Endometrial microvascular endothelial cells (primary cell): ENCODE measurements around the gene MYLK4. TPM values are rescaled to one million over a fixed set of nuclear protein-coding genes. Genes with fewer than 3 reads are reported as not detected.
"Not testable (repeated sequence)": the region's sequence is repeated elsewhere in the genome, so short reads cannot be mapped to it uniquely, and the experiment has no call there.

Experiments
- in situ Hi-C: cut with HindIII; loops from 2 replicates; pipeline ENCODE4 v1.10.0; 2017; ENCODE audit warnings: low sequenced_read_pairs, low pct_unique_long_range_greater_than_20kb; ENCODE audit errors: inconsistent ontology term
- total RNA-seq: library from RNA; depleted of rRNA; stranded (reverse); fragments of >200 nt; gene quantifications from one replicate; pipeline ENCODE4 v1.2.3, GENCODE V29; 2015; ENCODE audit errors: inconsistent ontology term

The MYLK4 gene
- total RNA-seq, 1 donor from 2014 or later: 0.56 TPM

DNA sequence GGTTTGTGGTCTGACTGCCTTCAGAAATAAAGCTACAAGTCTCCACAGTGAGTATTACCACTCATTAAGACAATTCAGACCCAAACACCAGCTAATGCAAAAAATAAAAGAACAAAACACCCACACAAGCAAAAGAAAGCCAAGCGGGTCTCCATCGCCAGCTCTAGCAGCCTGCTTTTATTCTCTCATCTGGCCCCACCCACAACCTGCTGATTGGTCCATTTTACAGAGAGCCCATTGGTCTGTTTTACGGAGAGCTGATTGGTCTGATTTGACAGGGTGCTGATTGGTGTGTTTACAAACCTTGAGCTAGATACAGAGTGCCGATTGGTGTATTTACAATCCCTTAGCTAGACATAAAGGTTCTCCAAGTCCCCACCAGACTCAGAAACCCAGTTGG lies 12.1 kb upstream of the MYLK4 start:
- in situ Hi-C loops: not testable (repeated sequence)

DNA sequence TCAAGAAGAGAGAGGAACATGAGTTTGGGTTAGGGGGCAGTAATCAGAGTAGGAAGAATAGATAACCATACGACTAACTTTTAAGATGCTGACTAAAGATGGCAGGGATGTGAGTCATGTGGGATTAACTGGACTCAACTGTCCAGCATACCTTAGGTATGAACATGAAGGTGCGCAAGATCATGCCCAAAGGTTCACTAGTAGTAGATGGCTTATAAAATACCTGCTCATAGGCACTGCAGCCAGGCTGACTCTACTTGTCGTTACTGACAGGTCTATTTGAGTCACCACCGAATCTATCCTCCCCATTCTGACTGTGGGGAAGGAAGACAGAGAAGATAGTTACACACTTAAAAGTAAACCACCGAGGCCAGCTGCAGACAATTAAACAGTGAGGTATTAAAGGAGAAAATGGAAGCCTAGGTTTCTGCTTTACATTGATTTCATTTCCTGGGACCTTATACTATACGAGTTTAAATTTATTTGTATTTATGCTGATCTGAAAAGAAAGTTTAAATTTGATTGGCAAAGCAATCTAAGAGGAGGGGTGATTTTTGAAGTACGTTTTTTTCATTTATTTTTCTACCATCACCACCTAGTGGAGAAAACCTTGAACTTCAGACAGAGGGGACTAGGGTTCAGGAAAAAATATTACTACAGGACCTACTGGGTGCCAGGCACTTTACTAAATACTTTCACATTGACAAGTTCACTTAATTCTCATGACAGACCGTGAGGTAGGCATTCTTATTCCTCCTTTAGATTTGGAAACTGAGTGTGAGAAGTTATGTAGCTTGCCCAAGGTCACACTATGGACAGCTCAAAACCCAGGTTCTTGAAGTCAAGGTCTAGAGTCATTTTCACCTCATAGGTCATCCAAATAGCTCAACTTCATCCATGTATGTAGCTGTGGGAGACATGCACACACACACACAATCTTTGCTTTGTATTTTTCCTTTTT lies 10.4 kb upstream of the MYLK4 start:
- in situ Hi-C loops: no loop called here

DNA sequence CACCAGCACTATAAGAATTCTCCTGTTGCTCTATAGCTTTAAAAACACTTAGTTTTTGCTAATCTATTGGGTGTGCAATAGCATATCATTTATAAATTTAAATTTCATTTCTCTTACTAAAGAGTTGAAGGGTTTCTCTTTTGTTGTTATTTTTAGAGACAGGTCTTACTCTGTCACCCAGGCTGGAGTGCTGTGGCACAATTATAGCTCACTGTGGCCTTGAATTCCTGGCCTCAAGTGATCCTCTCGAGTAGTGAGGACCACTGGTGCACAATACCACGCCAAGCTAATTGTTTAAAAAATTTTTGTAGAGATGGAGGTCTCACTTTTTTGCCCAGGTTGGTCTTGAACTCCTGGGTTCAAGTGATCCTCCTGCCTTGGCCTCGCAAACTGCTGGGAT lies 8.3 kb upstream of the MYLK4 start:
- in situ Hi-C loops: no loop called here

DNA sequence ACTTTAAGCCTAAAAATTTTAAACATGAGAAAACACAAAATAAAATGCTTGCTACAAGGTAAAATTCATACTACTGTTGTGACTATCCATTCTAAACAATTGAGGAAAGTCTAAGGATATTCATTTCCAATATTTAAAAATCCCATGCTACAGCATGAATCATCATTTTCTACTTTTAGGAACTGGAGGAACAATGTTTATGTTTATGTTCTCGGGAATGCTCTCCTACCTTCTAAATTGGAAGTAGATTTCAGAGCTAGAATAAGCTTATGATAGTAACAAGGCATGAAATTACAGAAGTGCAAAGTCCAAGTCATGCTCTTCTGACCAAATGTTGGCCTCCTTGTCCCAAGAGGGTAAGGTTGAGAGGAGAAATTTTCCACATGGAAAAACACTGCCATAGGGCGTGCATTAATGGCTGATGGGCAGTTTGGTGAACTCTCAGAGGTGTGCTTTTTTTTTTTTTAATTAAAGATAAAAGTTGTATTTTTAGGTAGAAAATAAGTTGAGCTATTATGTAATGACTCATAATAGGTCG lies 6.0 kb upstream of the MYLK4 start:
- in situ Hi-C loops: no loop called here

DNA sequence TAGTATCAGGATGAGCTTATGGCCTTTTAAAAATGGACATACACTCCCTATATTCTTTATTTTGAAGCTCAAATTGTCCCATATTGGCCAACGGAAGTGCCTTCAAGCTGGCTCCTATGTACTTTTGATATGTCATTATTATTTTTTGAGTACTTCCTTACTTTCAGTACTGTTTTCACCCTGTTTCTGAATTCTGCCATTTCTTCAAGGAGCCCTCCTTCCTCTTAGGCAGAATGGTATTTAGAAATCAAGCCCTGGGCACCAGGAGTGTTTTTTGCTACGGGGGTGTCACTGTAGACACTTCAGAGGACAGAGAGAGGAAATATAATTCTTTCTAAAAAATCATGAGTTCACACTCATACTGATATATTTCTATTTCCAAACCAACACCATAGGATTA lies 5.5 kb upstream of the MYLK4 start:
- in situ Hi-C loops: no loop called here

DNA sequence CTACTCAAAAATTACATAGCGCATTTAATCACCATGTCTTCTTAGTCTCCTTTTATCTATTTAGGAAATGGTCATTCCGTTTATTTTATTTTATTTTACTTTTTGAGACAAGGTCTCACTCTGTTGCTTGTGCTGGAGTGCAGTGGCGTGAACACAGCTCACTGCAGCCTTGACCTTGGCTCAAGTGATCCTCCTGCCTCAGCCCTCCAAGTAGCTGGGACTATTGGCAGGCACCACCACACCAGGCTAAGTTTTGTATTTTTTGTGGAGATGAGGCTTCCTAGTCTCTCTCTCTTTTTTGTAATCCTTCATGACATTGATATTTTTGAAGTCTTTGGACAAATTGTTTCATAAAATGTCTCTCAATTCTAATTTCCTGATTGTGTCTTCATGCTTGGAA lies 4.7 kb upstream of the MYLK4 start:
- in situ Hi-C loops: no loop called here

DNA sequence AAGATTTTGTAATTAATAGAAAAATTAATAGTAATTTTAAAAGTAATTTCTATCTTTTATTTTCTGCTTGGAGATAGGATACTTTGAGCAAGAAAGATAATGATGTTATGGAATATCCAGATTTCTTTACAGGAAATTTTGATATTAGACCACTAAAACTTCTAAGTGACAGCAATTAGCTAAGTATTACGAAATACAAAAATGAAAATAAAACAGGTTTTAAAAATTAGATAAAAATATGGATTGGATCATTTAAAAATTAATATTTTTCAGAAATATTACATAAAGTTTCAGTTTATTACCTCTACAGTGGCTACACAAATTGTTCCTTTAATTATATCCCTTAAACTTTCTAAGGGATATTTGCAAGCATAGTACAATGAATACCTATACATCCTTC lies 4.2 kb upstream of the MYLK4 start:
- in situ Hi-C loops: no loop called here

DNA sequence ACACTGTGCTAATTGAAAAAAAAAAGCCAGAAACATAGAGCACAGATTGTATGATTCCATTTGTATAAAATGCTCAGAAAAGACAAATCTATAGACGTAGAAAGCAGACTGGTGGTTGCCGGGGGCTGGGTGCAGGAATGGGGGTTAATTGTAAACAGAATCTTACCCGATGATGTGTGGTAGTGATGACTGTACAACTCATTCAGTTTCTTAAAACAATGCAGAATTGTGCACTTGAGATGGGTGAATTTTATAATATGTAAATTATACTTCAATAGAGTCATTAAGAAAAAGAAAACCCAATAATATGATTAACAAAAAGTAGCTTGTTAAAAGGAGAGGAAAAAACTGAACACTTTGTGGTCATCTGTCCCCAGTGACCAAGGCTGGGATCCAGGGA lies 3.7 kb upstream of the MYLK4 start:
- in situ Hi-C loops: no loop called here

DNA sequence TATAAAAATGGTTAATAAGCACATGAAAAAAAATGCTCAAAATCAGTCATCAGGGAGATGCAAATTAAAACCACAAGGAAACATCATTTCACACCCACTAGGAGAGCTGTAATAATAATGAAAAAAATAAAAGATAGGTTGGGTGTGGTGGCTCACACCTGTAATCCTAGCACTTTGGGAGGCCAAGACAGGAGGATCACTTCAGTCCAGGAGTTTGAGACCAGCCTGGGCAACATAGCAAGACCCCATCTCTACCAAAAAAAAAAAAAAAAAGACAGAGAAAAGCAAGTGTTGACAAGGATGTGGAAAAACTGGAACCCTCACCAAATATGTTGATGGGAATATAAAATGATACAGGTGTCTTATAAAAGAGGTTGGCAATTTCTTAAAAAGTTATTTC lies 3.0 kb upstream of the MYLK4 start:
- in situ Hi-C loops: no loop called here

DNA sequence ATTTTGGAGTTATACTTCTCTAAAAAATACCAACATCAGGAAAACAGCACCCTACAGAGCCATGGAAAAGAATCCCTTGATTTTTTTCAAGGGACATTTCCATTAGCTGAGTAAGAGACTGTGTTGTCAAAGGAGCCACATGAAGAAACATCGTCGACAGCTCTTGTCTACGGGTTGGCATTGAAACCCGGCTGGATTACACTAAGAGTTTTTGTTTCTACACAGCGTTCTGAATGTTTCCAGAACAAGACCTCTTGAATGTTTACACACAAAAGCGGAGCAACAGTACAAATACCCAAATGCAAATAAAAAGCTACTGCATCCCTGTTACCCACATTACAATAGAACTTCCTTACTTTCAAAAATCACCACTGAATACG lies 2.4 kb upstream of the MYLK4 start:
- in situ Hi-C loops: no loop called here

DNA sequence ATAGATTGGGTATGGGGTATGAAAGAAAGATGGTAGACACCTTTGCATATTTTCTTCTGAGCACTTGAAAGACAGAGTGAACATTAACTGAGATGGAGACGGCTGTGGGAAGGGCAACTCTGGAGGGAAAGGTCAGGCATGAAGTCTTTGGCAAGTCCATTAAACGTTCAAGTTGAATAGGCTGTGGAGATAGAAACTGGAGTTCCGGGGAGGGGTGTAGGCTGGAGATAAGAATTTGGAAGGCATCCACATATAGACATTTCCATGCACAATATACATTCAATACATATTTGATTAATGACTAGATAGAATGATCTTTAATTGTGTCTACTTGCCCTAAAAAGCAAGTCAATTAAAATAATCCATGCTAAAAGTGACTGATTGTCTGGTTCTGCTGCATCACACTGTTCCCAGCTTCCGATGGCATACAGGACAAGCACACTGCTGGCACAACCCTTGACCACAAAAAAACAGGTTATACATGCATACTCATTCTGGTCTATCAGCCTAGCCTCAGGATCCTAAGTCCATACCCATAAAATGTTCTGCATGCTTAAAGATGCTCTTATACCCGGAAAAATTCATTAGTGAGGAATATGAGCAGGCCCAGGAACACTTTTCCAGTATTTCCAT lies 1.9 kb upstream of the MYLK4 start:
- in situ Hi-C loops: no loop called here

DNA sequence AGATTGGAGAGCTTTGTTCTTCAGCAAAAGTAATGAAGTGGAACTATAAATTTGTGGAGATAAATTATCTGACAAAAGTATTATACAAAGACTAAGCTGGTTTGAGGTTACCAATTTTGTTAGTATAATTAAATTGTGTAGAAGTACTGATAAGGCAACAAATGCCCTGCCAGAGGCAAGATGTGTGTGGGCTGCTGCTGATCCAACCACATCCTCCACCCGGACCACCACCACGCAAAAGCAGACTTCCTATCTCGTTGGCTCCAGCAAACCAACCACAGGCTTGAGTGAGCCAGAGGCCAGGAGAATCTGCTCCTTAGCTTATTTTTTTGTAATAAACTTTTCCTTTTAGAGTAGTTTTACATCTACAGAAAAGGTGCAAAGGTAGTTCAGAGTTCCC lies 1.1 kb upstream of the MYLK4 start:
- in situ Hi-C loops: no loop called here

DNA sequence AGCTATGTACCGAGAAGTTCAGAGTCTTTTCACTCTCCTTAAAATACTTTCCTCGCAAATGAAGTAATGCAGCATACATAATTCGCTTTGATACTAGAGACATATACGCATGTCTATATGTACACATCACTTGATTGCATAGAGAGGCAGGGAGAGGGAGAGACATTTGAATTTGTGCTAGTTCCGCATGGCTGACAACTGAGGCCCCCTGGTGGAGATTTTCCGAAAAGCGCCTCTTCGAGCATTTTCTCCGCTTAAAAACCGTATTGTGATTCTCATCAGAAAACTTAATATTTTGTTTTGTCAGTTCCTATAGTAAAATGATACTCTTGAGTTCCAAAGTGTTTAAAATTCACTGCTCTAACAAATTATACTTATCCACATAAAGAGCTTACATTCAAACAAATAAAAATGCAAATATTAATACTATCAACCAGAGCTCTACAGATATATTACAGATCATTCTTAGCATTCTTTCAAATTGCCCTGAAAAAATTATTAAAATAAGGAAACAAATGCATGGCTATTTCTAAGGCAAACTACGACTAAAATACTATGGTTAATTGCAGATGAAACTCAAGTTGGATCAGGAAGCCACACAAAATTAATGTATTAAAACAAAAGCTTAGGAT lies 637 bp downstream of the MYLK4 start:
- in situ Hi-C loops: no loop called here

DNA sequence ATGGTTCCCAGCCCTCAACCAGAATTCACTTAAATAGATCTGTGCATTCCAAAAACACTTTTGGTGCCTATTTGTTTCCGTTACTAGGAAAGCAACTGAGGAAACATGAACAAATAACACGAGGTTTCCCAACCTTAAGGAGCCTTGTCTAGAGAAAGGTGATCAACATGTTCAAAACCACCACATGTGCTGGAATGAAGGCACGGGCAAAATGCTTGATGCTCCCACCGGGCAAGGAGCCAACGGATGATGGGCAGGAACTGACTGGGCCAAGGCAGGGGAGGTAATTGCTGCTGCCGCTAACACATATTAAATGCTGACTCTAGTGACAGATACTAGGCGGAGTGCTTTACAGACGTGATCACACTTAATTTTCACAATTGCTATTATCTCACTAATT lies 2.5 kb downstream of the MYLK4 start:
- in situ Hi-C loops: no loop called here

DNA sequence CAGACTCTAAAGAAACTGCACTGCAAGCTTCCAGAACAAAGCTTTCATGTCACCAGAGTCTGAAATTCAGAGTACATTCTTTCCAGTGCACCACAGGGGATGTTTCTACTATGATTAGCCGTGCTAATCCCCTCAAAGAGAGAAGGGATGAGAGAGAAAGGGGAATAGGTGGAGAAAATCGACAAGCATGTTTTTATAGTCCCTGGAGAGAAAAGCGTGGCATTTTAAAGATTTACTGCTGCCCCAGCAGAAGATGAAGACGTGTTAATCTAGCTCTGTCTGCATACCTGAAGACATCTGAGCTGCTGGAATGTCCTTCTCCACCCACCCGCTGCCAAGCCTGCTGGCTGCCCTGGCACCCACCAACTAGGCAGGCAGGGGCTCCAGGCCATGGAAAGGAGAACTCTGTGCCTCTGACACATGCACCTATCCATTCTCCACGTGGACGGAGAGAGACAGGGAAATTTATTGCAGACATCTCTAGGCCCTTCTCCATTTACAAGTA lies 4.1 kb downstream of the MYLK4 start:
- in situ Hi-C loops: no loop called here

DNA sequence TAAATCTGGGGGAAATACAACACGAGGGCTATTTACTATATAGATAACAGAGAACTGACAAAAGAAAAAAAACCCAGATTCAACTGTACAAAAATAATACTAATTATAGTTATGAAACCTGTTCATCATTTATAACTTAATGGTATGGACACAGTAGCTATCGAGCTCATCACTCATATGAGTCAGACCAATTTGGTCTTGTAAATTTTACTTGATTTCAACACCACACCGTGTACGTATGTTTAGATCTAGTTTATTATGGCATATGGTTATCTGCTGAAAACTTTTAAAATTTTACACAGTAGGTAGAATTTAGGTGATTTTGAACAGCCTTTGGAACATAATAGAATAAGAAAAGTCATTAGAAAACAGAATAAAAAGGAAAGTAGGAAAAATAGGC lies 5.5 kb downstream of the MYLK4 start:
- in situ Hi-C loops: no loop called here

DNA sequence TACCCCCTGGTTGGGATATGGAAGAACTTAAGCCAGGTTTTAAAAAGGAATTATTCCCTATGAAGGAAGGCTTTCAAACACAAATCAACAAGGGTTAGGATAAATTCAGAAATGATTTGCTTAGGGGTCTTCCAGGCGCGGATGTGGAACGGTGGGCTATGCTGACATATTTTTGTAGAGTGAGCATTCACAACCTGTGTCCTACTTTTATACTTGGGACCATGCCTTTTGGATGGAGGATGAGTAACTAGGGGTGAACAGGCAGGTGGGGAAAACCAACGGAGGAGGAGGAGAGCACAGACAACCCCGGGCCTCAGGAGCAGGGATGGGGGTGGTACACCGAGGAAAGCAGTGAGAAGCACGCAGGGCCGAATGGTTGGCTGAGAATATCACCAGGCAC lies 5.9 kb downstream of the MYLK4 start:
- in situ Hi-C loops: no loop called here

DNA sequence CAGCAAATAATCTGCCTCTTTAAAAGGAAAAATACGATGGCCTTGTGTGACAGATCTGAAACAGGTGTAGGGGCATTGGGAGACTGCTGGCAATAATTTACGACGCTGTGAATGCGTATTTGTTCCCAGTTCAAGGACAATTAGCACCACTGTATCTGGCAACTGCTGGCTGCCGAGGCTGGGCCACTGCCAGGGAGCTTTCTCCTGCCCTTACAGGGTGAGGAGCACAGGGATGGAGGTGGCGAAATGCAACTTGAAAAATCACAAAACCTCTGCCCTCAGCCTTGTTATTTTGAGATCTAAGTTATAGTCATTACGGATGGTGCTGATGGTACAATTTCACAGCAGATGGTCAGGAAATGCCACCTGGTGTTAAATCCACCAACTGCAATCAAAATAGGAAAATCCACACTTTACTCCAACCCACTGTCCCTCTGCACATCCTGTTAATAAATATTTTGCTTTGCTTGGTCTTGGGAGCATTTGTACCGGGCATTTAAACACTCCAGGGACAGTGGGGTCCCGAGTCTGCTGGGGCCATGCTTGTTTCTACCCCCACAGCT lies 6.4 kb downstream of the MYLK4 start:
- in situ Hi-C loops: no loop called here
